SK-N-SH (cell line): ENCODE results near the gene NDUFC2.

Experiments used
- CHD2 ChIP-seq: fragments of 150-350 bp; IDR thresholded peaks from 2 replicates; pipeline ENCODE4 v1.6.1; 2018; ENCODE audit warnings: low read length; ENCODE audit not compliant: partially characterized antibody
- EP300 ChIP-seq, 2 experiments: IDR thresholded peaks; 2 replicates each; pipeline versions ENCODE4 v1.4.0 to v1.6.1; 2012; ENCODE audit warnings: borderline replicate concordance in 1 of 2, low read depth in 1 of 2, low read length in 1 of 2
- EZH2phosphoT487 ChIP-seq: fragments of 200-600 bp; sonication (generic); IDR thresholded peaks from 2 replicates; pipeline ENCODE4 v1.6.1; 2017; ENCODE audit warnings: low read depth, mixed run types, mild to moderate bottlenecking, antibody characterized with exemption, moderate library complexity, borderline replicate concordance
- RAD21 ChIP-seq: IDR thresholded peaks from 2 replicates; pipeline ENCODE4 v1.6.1; 2012; ENCODE audit warnings: mild to moderate bottlenecking, low read length
- TAF1 ChIP-seq: IDR thresholded peaks from 2 replicates; pipeline ENCODE4 v1.6.1; 2012; ENCODE audit warnings: low read depth, mild to moderate bottlenecking, low read length, moderate library complexity, borderline replicate concordance
- YY1 ChIP-seq: IDR thresholded peaks from 2 replicates; pipeline ENCODE4 v1.4.0; 2012; ENCODE audit warnings: low read depth, mild to moderate bottlenecking
- TF ChIP-seq, protein P1 (sequence below): fragments of 200-600 bp; sonication (generic); IDR thresholded peaks from 2 replicates; pipeline ENCODE4 v1.6.1; 2017; ENCODE audit warnings: antibody characterized with exemption, mild to moderate bottlenecking, moderate library complexity
- TF ChIP-seq, protein P2 (sequence below): IDR thresholded peaks from 2 replicates; pipeline ENCODE4 v1.4.0; 2012; ENCODE audit warnings: low read depth, borderline replicate concordance
- TF ChIP-seq, protein P3 (sequence below): IDR thresholded peaks from 2 replicates; pipeline ENCODE4 v1.4.0; 2012; ENCODE audit warnings: low read depth
- TF ChIP-seq, protein P4 (sequence below): IDR thresholded peaks from 2 replicates; pipeline ENCODE4 v1.6.1; 2012; ENCODE audit warnings: mild to moderate bottlenecking, low read depth, low read length, moderate library complexity

DNA sequence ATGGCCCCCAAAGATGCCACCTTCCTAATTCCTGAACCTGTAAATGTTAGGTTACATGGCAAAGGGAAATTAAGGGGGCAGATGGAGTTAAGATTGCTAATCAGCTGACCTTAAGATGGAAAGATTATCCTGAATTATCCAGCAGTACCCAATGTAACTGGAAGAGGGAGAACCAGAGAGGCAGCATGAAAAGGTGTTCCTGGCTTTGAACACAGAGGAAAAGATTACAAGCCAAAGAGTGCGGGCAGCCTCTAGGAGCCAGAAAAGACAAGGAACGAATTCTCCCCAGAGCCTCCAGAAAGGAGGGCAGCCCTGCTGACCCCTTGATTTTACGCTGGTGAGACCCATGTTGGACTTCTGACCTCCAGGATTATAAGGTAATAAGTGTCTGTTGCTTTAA, 31.1 kb downstream of the NDUFC2 start:
- TF ChIP-seq, protein P1, sequence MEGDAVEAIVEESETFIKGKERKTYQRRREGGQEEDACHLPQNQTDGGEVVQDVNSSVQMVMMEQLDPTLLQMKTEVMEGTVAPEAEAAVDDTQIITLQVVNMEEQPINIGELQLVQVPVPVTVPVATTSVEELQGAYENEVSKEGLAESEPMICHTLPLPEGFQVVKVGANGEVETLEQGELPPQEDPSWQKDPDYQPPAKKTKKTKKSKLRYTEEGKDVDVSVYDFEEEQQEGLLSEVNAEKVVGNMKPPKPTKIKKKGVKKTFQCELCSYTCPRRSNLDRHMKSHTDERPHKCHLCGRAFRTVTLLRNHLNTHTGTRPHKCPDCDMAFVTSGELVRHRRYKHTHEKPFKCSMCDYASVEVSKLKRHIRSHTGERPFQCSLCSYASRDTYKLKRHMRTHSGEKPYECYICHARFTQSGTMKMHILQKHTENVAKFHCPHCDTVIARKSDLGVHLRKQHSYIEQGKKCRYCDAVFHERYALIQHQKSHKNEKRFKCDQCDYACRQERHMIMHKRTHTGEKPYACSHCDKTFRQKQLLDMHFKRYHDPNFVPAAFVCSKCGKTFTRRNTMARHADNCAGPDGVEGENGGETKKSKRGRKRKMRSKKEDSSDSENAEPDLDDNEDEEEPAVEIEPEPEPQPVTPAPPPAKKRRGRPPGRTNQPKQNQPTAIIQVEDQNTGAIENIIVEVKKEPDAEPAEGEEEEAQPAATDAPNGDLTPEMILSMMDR, result no peak
- TF ChIP-seq EP300 (IDR thresholded peaks at IDR 0.05; ENCODE audit: borderline replicate concordance in 1 of 2, low read depth in 1 of 2, low read length in 1 of 2) (no peak), EZH2phosphoT487 (no peak), CHD2 (no peak), RAD21 (no peak), YY1 (no peak), TAF1 (no peak)
- TF ChIP-seq, protein P2, sequence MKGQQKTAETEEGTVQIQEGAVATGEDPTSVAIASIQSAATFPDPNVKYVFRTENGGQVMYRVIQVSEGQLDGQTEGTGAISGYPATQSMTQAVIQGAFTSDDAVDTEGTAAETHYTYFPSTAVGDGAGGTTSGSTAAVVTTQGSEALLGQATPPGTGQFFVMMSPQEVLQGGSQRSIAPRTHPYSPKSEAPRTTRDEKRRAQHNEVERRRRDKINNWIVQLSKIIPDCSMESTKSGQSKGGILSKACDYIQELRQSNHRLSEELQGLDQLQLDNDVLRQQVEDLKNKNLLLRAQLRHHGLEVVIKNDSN, result no peak
- TF ChIP-seq, protein P3, sequence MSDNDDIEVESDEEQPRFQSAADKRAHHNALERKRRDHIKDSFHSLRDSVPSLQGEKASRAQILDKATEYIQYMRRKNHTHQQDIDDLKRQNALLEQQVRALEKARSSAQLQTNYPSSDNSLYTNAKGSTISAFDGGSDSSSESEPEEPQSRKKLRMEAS, result no peak
- TF ChIP-seq, protein P4, sequence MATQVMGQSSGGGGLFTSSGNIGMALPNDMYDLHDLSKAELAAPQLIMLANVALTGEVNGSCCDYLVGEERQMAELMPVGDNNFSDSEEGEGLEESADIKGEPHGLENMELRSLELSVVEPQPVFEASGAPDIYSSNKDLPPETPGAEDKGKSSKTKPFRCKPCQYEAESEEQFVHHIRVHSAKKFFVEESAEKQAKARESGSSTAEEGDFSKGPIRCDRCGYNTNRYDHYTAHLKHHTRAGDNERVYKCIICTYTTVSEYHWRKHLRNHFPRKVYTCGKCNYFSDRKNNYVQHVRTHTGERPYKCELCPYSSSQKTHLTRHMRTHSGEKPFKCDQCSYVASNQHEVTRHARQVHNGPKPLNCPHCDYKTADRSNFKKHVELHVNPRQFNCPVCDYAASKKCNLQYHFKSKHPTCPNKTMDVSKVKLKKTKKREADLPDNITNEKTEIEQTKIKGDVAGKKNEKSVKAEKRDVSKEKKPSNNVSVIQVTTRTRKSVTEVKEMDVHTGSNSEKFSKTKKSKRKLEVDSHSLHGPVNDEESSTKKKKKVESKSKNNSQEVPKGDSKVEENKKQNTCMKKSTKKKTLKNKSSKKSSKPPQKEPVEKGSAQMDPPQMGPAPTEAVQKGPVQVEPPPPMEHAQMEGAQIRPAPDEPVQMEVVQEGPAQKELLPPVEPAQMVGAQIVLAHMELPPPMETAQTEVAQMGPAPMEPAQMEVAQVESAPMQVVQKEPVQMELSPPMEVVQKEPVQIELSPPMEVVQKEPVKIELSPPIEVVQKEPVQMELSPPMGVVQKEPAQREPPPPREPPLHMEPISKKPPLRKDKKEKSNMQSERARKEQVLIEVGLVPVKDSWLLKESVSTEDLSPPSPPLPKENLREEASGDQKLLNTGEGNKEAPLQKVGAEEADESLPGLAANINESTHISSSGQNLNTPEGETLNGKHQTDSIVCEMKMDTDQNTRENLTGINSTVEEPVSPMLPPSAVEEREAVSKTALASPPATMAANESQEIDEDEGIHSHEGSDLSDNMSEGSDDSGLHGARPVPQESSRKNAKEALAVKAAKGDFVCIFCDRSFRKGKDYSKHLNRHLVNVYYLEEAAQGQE, result no peak
